ENCODE results near the gene PLCG1. TPM values are rescaled to one million over a fixed set of nuclear protein-coding genes. Genes with fewer than 3 reads are reported as not detected.

Gene PLCG1
- total and polyA plus RNA-seq, 2 of the 8 experiments (the other 6 are each of a cell fraction or from before 2014, with no cell fraction given): 103 to 154 TPM

GRCh38 chr20:41159547-41159946 is 22.2 kb downstream of the PLCG1 start (continued):
- TF ChIP-seq CHD7 (IDR thresholded peaks at IDR 0.05; ENCODE audit: insufficient replicate concordance, low read length) (no peak), CHD2 (IDR thresholded peaks at IDR 0.05; ENCODE audit: low read length) (no peak), SP4 (IDR thresholded peaks at IDR 0.05; ENCODE audit: low read length) (no peak), SP2 (IDR thresholded peaks at IDR 0.05; ENCODE audit: low read length) (no peak), RAD21 (IDR thresholded peaks at IDR 0.05 in 1 of 2, conservative IDR thresholded peaks at IDR 0.05 in 1 of 2; ENCODE audit: low read depth in 2 of 2, low read length in 2 of 2) (no peak), TEAD4 (IDR thresholded peaks at IDR 0.05; ENCODE audit: low read depth, low read length) (no peak), SIRT6 (IDR thresholded peaks at IDR 0.05; ENCODE audit: low read length) (no peak), RXRA (IDR thresholded peaks at IDR 0.05; ENCODE audit: insufficient read depth, low read depth, low read length) (no peak), CBX5 (IDR thresholded peaks at IDR 0.05; ENCODE audit: low read depth, low read length) (no peak), CTBP2 (IDR thresholded peaks at IDR 0.05; ENCODE audit: borderline replicate concordance, insufficient read depth, insufficient read length, low read length) (no peak), KDM5A (IDR thresholded peaks at IDR 0.05; ENCODE audit: low read length) (no peak), NANOG (IDR thresholded peaks at IDR 0.05; ENCODE audit: insufficient read depth, low read depth, low read length, poor library complexity, severe bottlenecking) (no peak), NRF1 (IDR thresholded peaks at IDR 0.05; ENCODE audit: low read depth, low read length) (no peak)
